GM12878 (cell line): ENCODE data around the gene TYROBP. TPM values are rescaled to one million over a fixed set of nuclear protein-coding genes. Genes with fewer than 3 reads are reported as not detected.

Source experiments
- ATAC-seq: fragments of 200-7000 bp; cut with Tn5 transposase; 3 replicates; pipeline ENCODE4 v1.9.1; 2020; ENCODE audit warnings: mild to moderate bottlenecking, moderate library complexity
- BruUV-seq: library from RNA; stranded (reverse); fragments of 400-500 nt; replicated peaks from 2 replicates; lab custom pipeline; 2021; lab: Mats Ljungman, UMichigan
- CTCF ChIA-PET: fragments of 300-600 bp; sonication (Branson Sonifier 250); formaldehyde crosslinking; extraction: SDS; loops from one replicate; lab custom pipeline; 2021; ENCODE audit warnings: inconsistent platforms; lab: Yijun Ruan, JAX
- POLR2A ChIA-PET: fragments of 350-600 bp; formaldehyde crosslinking; extraction: SDS; loops from one replicate; lab custom pipeline; 2021; ENCODE audit warnings: inconsistent platforms; lab: Charles Lee
- RAD21 ChIA-PET: fragments of 300-600 bp; sonication (Branson Sonifier 250); formaldehyde crosslinking; loops from one replicate; lab custom pipeline; 2023; ENCODE audit warnings: antibody characterized with exemption; ENCODE audit not compliant: unreplicated experiment; lab: Charles Lee
- SMC1A ChIA-PET: fragments of 300-600 bp; sonication (Branson Sonifier 250); formaldehyde crosslinking; loops from one replicate; lab custom pipeline; 2023; ENCODE audit not compliant: unreplicated experiment, uncharacterized antibody; lab: Charles Lee
- DNase-seq: peaks from one replicate; pipeline ENCODE4 v3.0.0-alpha.2; 2011; ENCODE audit warnings: low read depth, low spot score
- FAIRE-seq: peaks from 3 replicates; lab custom pipeline; 2011; peaks lifted over from hg19 to GRCh38; lab: Jason Lieb, UNC
- H2AFZ ChIP-seq: 2 replicates; pipeline ENCODE4 v1.6.0; 2011; ENCODE audit warnings: low read depth, low read length, control low read depth; ENCODE audit not compliant: control insufficient read depth
- H3K27ac ChIP-seq: 2 replicates; pipeline ENCODE4 v1.5.1; 2011; ENCODE audit warnings: control low read depth; ENCODE audit not compliant: control insufficient read depth, insufficient read depth
- H3K27me3 ChIP-seq, 2 experiments: replicated peaks in 1 of 2; 2 replicates each; pipeline versions ENCODE4 v1.6.0 to v1.6.1; 2011; ENCODE audit warnings: low read length in 1 of 2; ENCODE audit not compliant: control insufficient read depth in 2 of 2, insufficient read depth in 2 of 2
- H3K36me3 ChIP-seq, 2 experiments: 2 replicates each; pipeline ENCODE4 v1.5.1; 2011; ENCODE audit warnings: low read length in 1 of 2; ENCODE audit not compliant: control insufficient read depth in 2 of 2, insufficient read depth in 2 of 2
- H3K4me1 ChIP-seq: 2 replicates; pipeline ENCODE4 v1.6.1; 2011; ENCODE audit warnings: mild to moderate bottlenecking, low read length, moderate library complexity, mixed read lengths; ENCODE audit not compliant: control insufficient read depth, insufficient read depth
- H3K4me2 ChIP-seq: 2 replicates; pipeline ENCODE4 v1.6.0; 2011; ENCODE audit warnings: control low read depth; ENCODE audit not compliant: control insufficient read depth, insufficient read depth
- H3K4me3 ChIP-seq: fragments of 200-600 bp; sonication (generic); 2 replicates; pipeline ENCODE4 v1.5.1; 2016
- H3K79me2 ChIP-seq: 2 replicates; pipeline ENCODE4 v1.6.0; 2011; ENCODE audit warnings: low read length; ENCODE audit not compliant: control insufficient read depth, insufficient read depth
- H3K9ac ChIP-seq: 2 replicates; pipeline ENCODE4 v1.8.0; 2011; ENCODE audit warnings: low read length, control low read depth, mixed read lengths; ENCODE audit not compliant: control insufficient read depth, insufficient read depth
- H3K9me3 ChIP-seq: replicated peaks from 3 replicates; pipeline ENCODE4 v1.5.1; 2011; ENCODE audit warnings: mild to moderate bottlenecking, low read length; ENCODE audit not compliant: control insufficient read depth, insufficient read depth
- H4K20me1 ChIP-seq: 2 replicates; pipeline ENCODE4 v1.6.0; 2011; ENCODE audit not compliant: control insufficient read depth, insufficient read depth
- BMI1 ChIP-seq: fragments of 450-650 bp; IDR thresholded peaks from 2 replicates; pipeline ENCODE4 v1.6.1; 2016; ENCODE audit warnings: mild to moderate bottlenecking, moderate library complexity, borderline replicate concordance
- EGR1 ChIP-seq, 2 experiments: IDR thresholded peaks; 1 replicate in 1 of 2; 2 replicates in 1 of 2; pipeline ENCODE4 v1.6.1; 2011 to 2012; ENCODE audit warnings: low read depth in 2 of 2, low read length in 2 of 2, borderline replicate concordance in 1 of 2, mild to moderate bottlenecking in 1 of 2, moderate library complexity in 1 of 2
- GATAD2B ChIP-seq: fragments of 450-650 bp; conservative IDR thresholded peaks from 2 replicates; pipeline ENCODE4 v1.6.1; 2017; ENCODE audit warnings: low read depth, mild to moderate bottlenecking, moderate library complexity
- MEF2B ChIP-seq: fragments of 450-650 bp; IDR thresholded peaks from 2 replicates; pipeline ENCODE4 v1.6.1; 2018; ENCODE audit warnings: mild to moderate bottlenecking, moderate library complexity; ENCODE audit not compliant: partially characterized antibody, poor library complexity, severe bottlenecking
- MTA3 ChIP-seq: IDR thresholded peaks from 2 replicates; pipeline ENCODE4 v1.6.1; 2012; ENCODE audit warnings: low read length, inconsistent platforms, borderline replicate concordance
- NRF1 ChIP-seq: conservative IDR thresholded peaks from 2 replicates; pipeline ENCODE4 v1.6.1; 2011; ENCODE audit warnings: mild to moderate bottlenecking, low read depth, low read length, improper control_type of control experiment
- PRDM15 ChIP-seq: fragments of 450-650 bp; formaldehyde crosslinking; IDR thresholded peaks from 2 replicates; pipeline ENCODE4 v1.4.0; 2020; ENCODE audit warnings: mild to moderate bottlenecking, moderate library complexity
- SRF ChIP-seq, 2 experiments: IDR thresholded peaks; 2 replicates each; pipeline ENCODE4 v1.6.1; 2011; ENCODE audit warnings: low read depth in 2 of 2, low read length in 2 of 2, mild to moderate bottlenecking in 1 of 2, moderate library complexity in 1 of 2
- ZBTB40 ChIP-seq: fragments of 450-650 bp; IDR thresholded peaks from 2 replicates; pipeline ENCODE4 v1.6.1; 2016; ENCODE audit warnings: mild to moderate bottlenecking, moderate library complexity, borderline replicate concordance
- WGBS: methylation state at CpG from one replicate; pipeline ENCODE4 v1.1.6; 2016; ENCODE audit warnings: low lambda C conversion rate; ENCODE audit not compliant: insufficient replicate concordance, insufficient coverage; ENCODE audit errors: missing lambda C conversion rate; 5-methylcytosine and 5-hydroxymethylcytosine counted together
- in situ Hi-C: fragments of 300-500 bp; cut with MboI; formaldehyde crosslinking; loops from 9 replicates; pipeline ENCODE4 v1.14.3; 2018; ENCODE audit warnings: mixed read lengths
- intact Hi-C: fragments of 100-400 bp; cut with micrococcal nuclease; formaldehyde crosslinking; loops from one replicate; pipeline ENCODE4 v1.14.2; 2022; ENCODE audit not compliant: unreplicated experiment
- polyA plus RNA-seq, 11 experiments: library from polyadenylated mRNA; depleted of rRNA in 4 of 11; unstranded in 6 of 11; stranded (reverse) in 5 of 11; fragments of >200 nt; fragmentation: Nextera tagmentation in 4 of 11; fragmentation: Illumina TruSeq in 1 of 11; extraction: Ambion mirVana in 4 of 11; extraction: Trizol in 1 of 11; gene quantifications; 1 replicate in 1 of 11; 2 replicates in 10 of 11; pipeline versions ENCODE4 v1.2.1 to v1.2.3, GENCODE V29; 2011 to 2016; ENCODE audit warnings: inconsistent platforms in 2 of 11, missing spikeins in 2 of 11, low read depth in 1 of 11
- total RNA-seq, 4 experiments: library from RNA; depleted of rRNA in 3 of 4; stranded (reverse); fragments of >200 nt in 3 of 4; fragmentation: Illumina TruSeq in 1 of 4; extraction: Trizol in 1 of 4; gene quantifications; 2 replicates each; pipeline versions ENCODE4 v1.2.1 to v1.2.3, GENCODE V29; 2013 to 2021

The TYROBP gene
- total and polyA plus RNA-seq, 10 of the 15 experiments (the other 5 are each of a cell fraction or from before 2014, with no cell fraction given): 0.33 to 2.4 (median 0.58) TPM; not detected in 2

GRCh38 chr19:35869327-35870123, 38.6 kb downstream of the TYROBP start:
- no TSS peak for BruUV-seq
- H3K9ac ChIP-seq: no peak overlapping the region
- H3K4me2 ChIP-seq: peak overlapping the region; percentile 45
- CTCF ChIA-PET: no interaction called here
- no peaks in the 10 kb centered on the region for H3K36me3 ChIP-seq
- H3K4me3 ChIP-seq: peak overlapping the region; percentile 51; the same call in 1 of the 2 replicates
- intact Hi-C loops: no loop called here
- H4K20me1 ChIP-seq: no peaks in the 10 kb centered on the region
- H3K79me2 ChIP-seq: no peaks in the 10 kb centered on the region
- H3K9me3 ChIP-seq: no peaks in the 10 kb centered on the region
- in situ Hi-C loops: no loop called here
- POLR2A ChIA-PET: no interaction called here
- no peak overlapping the region for H3K27ac ChIP-seq
- peaks cover 13% of the 10 kb centered on the region for H3K4me1 ChIP-seq
- ATAC-seq (peak; percentile 79), FAIRE-seq (peak; percentile 23), DNase-seq (no peak)
- WGBS: 2% methylated on average over 47 of the region's 51 CpGs
- SMC1A ChIA-PET: no interaction called here
- RAD21 ChIA-PET: interaction anchor here (1.0 to 1.5 kb wide), 2 partner anchors 17 to 62 kb away, joined by 3 to 6 read pairs; partner anchors contain the start of gene NPHS1
- peaks cover 2 to 4% of the 10 kb centered on the region in 2 experiments; a peak in 1 of 4 replicates for H3K27me3 ChIP-seq
- TF ChIP-seq GATAD2B (0 out of 2 replicates have a peak, but pooled peaks have one; percentile 37), NRF1 (0 out of 2 replicates have a peak, but pooled peaks have one; percentile 12), EGR1 (IDR thresholded peaks at IDR 0.05; ENCODE audit: borderline replicate concordance in 1 of 2, low read depth in 2 of 2, low read length in 2 of 2) (peak in 1 of 2 experiments; percentile 67; a peak in 2 of 3 replicates), ZBTB40 (0 out of 2 replicates have a peak, but pooled peaks have one; percentile 30), BMI1 (peak; percentile 95), SRF (IDR thresholded peaks at IDR 0.05; ENCODE audit: low read depth in 2 of 2, low read length in 2 of 2) (0 out of 4 replicates have a peak, but pooled peaks of 1 of the 2 experiments have one; percentile 8), PRDM15 (CRISPR knock-in tag) (no peak), MTA3 (no peak), MEF2B (peak; percentile 91)
- H2AFZ ChIP-seq: peak overlapping the region; percentile 61
